Ectodermal cell (in vitro differentiated cells): ENCODE results near the gene ERICH3.

ENCODE experiments used
- H3K27ac ChIP-seq: 2 replicates; pipeline ENCODE4 v1.7.0; 2013; ENCODE audit warnings: mild to moderate bottlenecking, low read depth, low read length; ENCODE audit not compliant: insufficient read depth, poor library complexity, severe bottlenecking
- H3K27me3 ChIP-seq: 2 replicates; pipeline ENCODE4 v1.7.0; 2013; ENCODE audit warnings: mild to moderate bottlenecking, low read length; ENCODE audit not compliant: insufficient read depth, control insufficient read depth, poor library complexity, severe bottlenecking
- H3K36me3 ChIP-seq: one replicate; pipeline ENCODE4 v1.7.0; 2013; ENCODE audit warnings: low read length; ENCODE audit not compliant: control insufficient read depth, insufficient read depth
- H3K4me1 ChIP-seq: one replicate; pipeline ENCODE4 v1.7.0; 2013; ENCODE audit warnings: low read length; ENCODE audit not compliant: control insufficient read depth, insufficient read depth
- H3K4me3 ChIP-seq: 2 replicates; pipeline ENCODE4 v1.7.0; 2013; ENCODE audit warnings: low read depth, low read length, control low read depth; ENCODE audit not compliant: insufficient read depth
- H3K9me3 ChIP-seq: 2 replicates; pipeline ENCODE4 v1.7.0; 2013; ENCODE audit warnings: mild to moderate bottlenecking, low read length, moderate library complexity; ENCODE audit not compliant: control insufficient read depth
- WGBS, 2 experiments: methylation state at CpG; one replicate each; pipeline ENCODE4 v1.1.7; 2013; ENCODE audit warnings: missing lambda C conversion rate in 2 of 2; 5-methylcytosine and 5-hydroxymethylcytosine counted together

Gene ERICH3

GRCh38 chr1:74526708-74527107 is 146.9 kb downstream of the ERICH3 start:
- Histone ChIP-seq H3K36me3 (no peaks in the 10 kb centered on the region), H3K27ac (no peak overlapping the region), H3K4me3 (no peak overlapping the region), H3K9me3 (no peaks in the 10 kb centered on the region), H3K27me3 (no peaks in the 10 kb centered on the region), H3K4me1 (peaks cover 9% of the 10 kb centered on the region)
- 93 to 96% methylated on average over 2 of the region's 2 CpGs for WGBS, 2 experiments

- H3K4me3 ChIP-seq = no peak overlapping the region
- no peaks in the 10 kb centered on the region for H3K36me3 ChIP-seq
- H3K4me1 ChIP-seq = peaks cover 9% of the 10 kb centered on the region
- H3K27ac ChIP-seq = no peak overlapping the region
- no peaks in the 10 kb centered on the region for H3K9me3 ChIP-seq
- WGBS, 2 experiments = 77 to 85% methylated on average over 2 of the region's 2 CpGs
- no peaks in the 10 kb centered on the region for H3K27me3 ChIP-seq
These were observed 149.6 kb downstream of the ERICH3 start for GRCh38 chr1:74523873-74524480.

GRCh38 chr1:74522148-74522547 is 151.4 kb downstream of the ERICH3 start:
- WGBS, 2 experiments = 38 to 48% methylated on average over 4 of the region's 4 CpGs
- no peak overlapping the region for H3K4me3 ChIP-seq
- H3K9me3 ChIP-seq = no peaks in the 10 kb centered on the region
- peaks cover 9% of the 10 kb centered on the region for H3K4me1 ChIP-seq
- H3K27ac ChIP-seq = no peak overlapping the region
- H3K27me3 ChIP-seq = no peaks in the 10 kb centered on the region
- H3K36me3 ChIP-seq = no peaks in the 10 kb centered on the region
